Nephron progenitor cell (in vitro differentiated cells): Measurements from ENCODE around the gene PRKCA.
"Not testable (repeated sequence)": the region's sequence is repeated elsewhere in the genome, so short reads cannot be mapped to it uniquely, and the experiment has no call there.

Experiments used
- DNase-seq: peaks from one replicate; pipeline ENCODE4 v3.0.0; 2021
- H3K27ac Mint-ChIP-seq: 2 replicates; pipeline ENCODE4 v1.8.0; 2021; ENCODE audit warnings: mild to moderate bottlenecking, moderate library complexity, mixed read lengths
- H3K27me3 Mint-ChIP-seq: 2 replicates; pipeline ENCODE4 v1.8.0; 2021; ENCODE audit warnings: mild to moderate bottlenecking, low read depth, mixed read lengths; ENCODE audit not compliant: poor library complexity
- H3K36me3 Mint-ChIP-seq: 2 replicates; pipeline ENCODE4 v1.8.0; 2021; ENCODE audit warnings: low read depth, mixed read lengths
- H3K4me1 Mint-ChIP-seq: 2 replicates; pipeline ENCODE4 v1.8.0; 2021; ENCODE audit warnings: mixed read lengths
- H3K4me3 Mint-ChIP-seq: 2 replicates; pipeline ENCODE4 v1.8.0; 2021; ENCODE audit warnings: mild to moderate bottlenecking, moderate library complexity, mixed read lengths
- H3K9me3 Mint-ChIP-seq: 2 replicates; pipeline ENCODE4 v1.8.0; 2021; ENCODE audit warnings: mild to moderate bottlenecking, moderate library complexity, mixed read lengths
- TF ChIP-seq, protein P1 (sequence below): fragments of 200-600 bp; sonication (generic); IDR thresholded peaks from 2 replicates; pipeline ENCODE4 v1.5.0; 2021; ENCODE audit warnings: antibody characterized with exemption

PRKCA gene

GRCh38 chr17:66290101-66290722 is 12.2 kb upstream of the PRKCA start:
- no peak for DNase-seq
- TF ChIP-seq, protein P1, sequence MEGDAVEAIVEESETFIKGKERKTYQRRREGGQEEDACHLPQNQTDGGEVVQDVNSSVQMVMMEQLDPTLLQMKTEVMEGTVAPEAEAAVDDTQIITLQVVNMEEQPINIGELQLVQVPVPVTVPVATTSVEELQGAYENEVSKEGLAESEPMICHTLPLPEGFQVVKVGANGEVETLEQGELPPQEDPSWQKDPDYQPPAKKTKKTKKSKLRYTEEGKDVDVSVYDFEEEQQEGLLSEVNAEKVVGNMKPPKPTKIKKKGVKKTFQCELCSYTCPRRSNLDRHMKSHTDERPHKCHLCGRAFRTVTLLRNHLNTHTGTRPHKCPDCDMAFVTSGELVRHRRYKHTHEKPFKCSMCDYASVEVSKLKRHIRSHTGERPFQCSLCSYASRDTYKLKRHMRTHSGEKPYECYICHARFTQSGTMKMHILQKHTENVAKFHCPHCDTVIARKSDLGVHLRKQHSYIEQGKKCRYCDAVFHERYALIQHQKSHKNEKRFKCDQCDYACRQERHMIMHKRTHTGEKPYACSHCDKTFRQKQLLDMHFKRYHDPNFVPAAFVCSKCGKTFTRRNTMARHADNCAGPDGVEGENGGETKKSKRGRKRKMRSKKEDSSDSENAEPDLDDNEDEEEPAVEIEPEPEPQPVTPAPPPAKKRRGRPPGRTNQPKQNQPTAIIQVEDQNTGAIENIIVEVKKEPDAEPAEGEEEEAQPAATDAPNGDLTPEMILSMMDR = no peak
- Mint-ChIP-seq H3K36me3 (no peaks in the 10 kb centered on the region), H3K27ac (no peak overlapping the region), H3K9me3 (no peaks in the 10 kb centered on the region), H3K27me3 (no peaks in the 10 kb centered on the region), H3K4me1 (peaks cover 19% of the 10 kb centered on the region), H3K4me3 (no peak overlapping the region)

- H3K36me3 Mint-ChIP-seq = no peaks in the 10 kb centered on the region
- peak overlapping the region; percentile 13 for H3K27ac Mint-ChIP-seq
- TF ChIP-seq, protein P1 = no peak
- no peak overlapping the region for H3K4me3 Mint-ChIP-seq
- no peak for DNase-seq
- H3K9me3 Mint-ChIP-seq = no peaks in the 10 kb centered on the region
- H3K4me1 Mint-ChIP-seq = peaks cover 33% of the 10 kb centered on the region
- peaks cover 3% of the 10 kb centered on the region for H3K27me3 Mint-ChIP-seq
Observed at GRCh38 chr17:66292353-66292752, 10.1 kb upstream of the PRKCA start.

- TF ChIP-seq, protein P1 = no peak
- Mint-ChIP-seq H3K9me3 (no peaks in the 10 kb centered on the region), H3K36me3 (no peaks in the 10 kb centered on the region), H3K27me3 (peaks cover 28% of the 10 kb centered on the region), H3K27ac (no peak overlapping the region), H3K4me1 (peaks cover 29% of the 10 kb centered on the region), H3K4me3 (no peak overlapping the region)
- no peak for DNase-seq
Observed at GRCh38 chr17:66296289-66296725, 6.1 kb upstream of the PRKCA start.

GRCh38 chr17:66297443-66297842 is 5.0 kb upstream of the PRKCA start:
- not testable (repeated sequence) for H3K27ac Mint-ChIP-seq, H3K4me3 Mint-ChIP-seq, DNase-seq, H3K9me3 Mint-ChIP-seq, H3K36me3 Mint-ChIP-seq
- peaks cover 33% of the 10 kb centered on the region for H3K4me1 Mint-ChIP-seq
- H3K27me3 Mint-ChIP-seq = peaks cover 32% of the 10 kb centered on the region

- Mint-ChIP-seq H3K9me3 (no peaks in the 10 kb centered on the region), H3K27ac (no peak overlapping the region), H3K4me1 (peaks cover 35% of the 10 kb centered on the region), H3K36me3 (no peaks in the 10 kb centered on the region), H3K4me3 (no peak overlapping the region), H3K27me3 (peaks cover 34% of the 10 kb centered on the region)
- TF ChIP-seq, protein P1 = no peak
- no peak for DNase-seq
Observed at GRCh38 chr17:66299711-66300110, 2.7 kb upstream of the PRKCA start.

GRCh38 chr17:66300956-66301355 is 1.5 kb upstream of the PRKCA start:
- H3K27me3 Mint-ChIP-seq = peaks cover 33% of the 10 kb centered on the region
- TF ChIP-seq, protein P1 = no peak

More at GRCh38 chr17:66300956-66301355, 1.5 kb upstream of the PRKCA start:
- DNase-seq = no peak
- peak overlapping the region; percentile 91 for H3K4me3 Mint-ChIP-seq
- no peaks in the 10 kb centered on the region for H3K36me3 Mint-ChIP-seq
- H3K27ac Mint-ChIP-seq = no peak overlapping the region
- H3K4me1 Mint-ChIP-seq = peaks cover 38% of the 10 kb centered on the region
- H3K9me3 Mint-ChIP-seq = no peaks in the 10 kb centered on the region
